GM10266 (cell line): Measurements from ENCODE around the gene LRCH4.
"Not testable (repeated sequence)": the region's sequence is repeated elsewhere in the genome, so short reads cannot be mapped to it uniquely, and the experiment has no call there.

Experiments
- DNase-seq: peaks from one replicate; pipeline ENCODE4 v3.0.0; 2012; ENCODE audit errors: extremely low spot score
- CTCF ChIP-seq: IDR thresholded peaks from 2 replicates; pipeline ENCODE4 v1.5.1; 2012; ENCODE audit warnings: mild to moderate bottlenecking, low read depth; ENCODE audit not compliant: control insufficient read depth, insufficient read depth; ENCODE audit errors: missing control alignments

LRCH4 gene

GRCh38 chr7:100556541-100556940 lies 29.4 kb downstream of the LRCH4 start:
- no peak for TF ChIP-seq CTCF
- DNase-seq = no peak

GRCh38 chr7:100555701-100556100 lies 30.2 kb downstream of the LRCH4 start:
- no peak for DNase-seq
- no peak for TF ChIP-seq CTCF

GRCh38 chr7:100553032-100553431 lies 32.9 kb downstream of the LRCH4 start:
- no peak for DNase-seq
- TF ChIP-seq CTCF = no peak

GRCh38 chr7:100552532-100552931 lies 33.4 kb downstream of the LRCH4 start:
- DNase-seq = no peak
- TF ChIP-seq CTCF = no peak

GRCh38 chr7:100548446-100548845 lies 37.5 kb downstream of the LRCH4 start:
- not testable (repeated sequence) for DNase-seq

GRCh38 chr7:100547872-100548271 lies 38.1 kb downstream of the LRCH4 start:
- no peak for DNase-seq

GRCh38 chr7:100546926-100547800 lies 38.8 kb downstream of the LRCH4 start:
- no peak for TF ChIP-seq CTCF
- DNase-seq = no peak

More at GRCh38 chr7:100547872-100548271, 38.1 kb downstream of the LRCH4 start:
- TF ChIP-seq CTCF = no peak
